K562 (cell line): ENCODE data around the gene SERINC3. TPM values are rescaled to one million over a fixed set of nuclear protein-coding genes. Genes with fewer than 3 reads are reported as not detected.

Experiments
- ATAC-seq: fragments of 200-7000 bp; cut with Tn5 transposase; 3 replicates; pipeline ENCODE4 v1.9.1; 2020; ENCODE audit warnings: moderate library complexity
- BruUV-seq: library from RNA; stranded (reverse); fragments of 400-500 nt; replicated peaks from 2 replicates; lab custom pipeline; 2021; lab: Mats Ljungman, UMichigan
- CTCF ChIA-PET: fragments of 300-600 bp; formaldehyde crosslinking; extraction: SDS; loops from one replicate; lab custom pipeline; 2021; ENCODE audit warnings: low intra/inter-chr PET ratio; lab: Yijun Ruan, JAX
- POLR2A ChIA-PET: fragments of 300-600, 350-650 bp; sonication (Branson Sonifier 250); formaldehyde crosslinking; extraction: SDS; loops from one replicate; lab custom pipeline; 2021; ENCODE audit warnings: antibody characterized with exemption, inconsistent platforms; lab: Yijun Ruan, JAX
- DNase-seq, 4 experiments: peaks; one replicate each; pipeline versions ENCODE4 v3.0.0 to v3.0.0-alpha.2; 2011 to 2018; ENCODE audit warnings: low spot score in 3 of 4, mixed read lengths in 3 of 4; ENCODE audit errors: extremely low read depth in 1 of 4
- FAIRE-seq: peaks from 2 replicates; lab custom pipeline; 2011; peaks lifted over from hg19 to GRCh38; lab: Jason Lieb, UNC
- H2AFZ ChIP-seq: 2 replicates; pipeline ENCODE4 v1.6.0; 2011; ENCODE audit warnings: low read depth, low read length, control low read depth, inconsistent platforms
- H3K27ac ChIP-seq: fragments of 200-600 bp; 3 replicates; pipeline ENCODE4 v1.8.0; 2011; ENCODE audit warnings: low read depth, mild to moderate bottlenecking, control low read depth, inconsistent platforms, low read length, moderate library complexity, mixed read lengths; ENCODE audit errors: extremely low read depth
- H3K27me3 ChIP-seq, 2 experiments: fragments of 300-600 bp in 1 of 2; 2 replicates in 1 of 2; 3 replicates in 1 of 2; pipeline versions ENCODE4 v1.6.0 to v1.8.0; 2011; ENCODE audit warnings: inconsistent platforms in 2 of 2, low read length in 2 of 2, mild to moderate bottlenecking in 1 of 2, mixed read lengths in 1 of 2, moderate library complexity in 1 of 2; ENCODE audit not compliant: control insufficient read depth in 2 of 2, insufficient read depth in 2 of 2
- H3K36me3 ChIP-seq: fragments of 300-600 bp; 3 replicates; pipeline ENCODE4 v1.8.0; 2011; ENCODE audit warnings: mild to moderate bottlenecking, low read length, inconsistent platforms; ENCODE audit not compliant: control insufficient read depth, insufficient read depth
- H3K4me1 ChIP-seq, 2 experiments: fragments of 200-600 bp in 1 of 2; replicated peaks in 1 of 2; 2 replicates in 1 of 2; 3 replicates in 1 of 2; pipeline versions ENCODE4 v1.5.1 to v1.8.0; 2011; ENCODE audit warnings: inconsistent platforms in 2 of 2, low read length in 2 of 2, mild to moderate bottlenecking in 1 of 2, mixed read lengths in 1 of 2, moderate library complexity in 1 of 2; ENCODE audit not compliant: control insufficient read depth in 2 of 2, insufficient read depth in 2 of 2
- H3K4me2 ChIP-seq: 2 replicates; pipeline ENCODE4 v1.6.1; 2011; ENCODE audit warnings: low read length, control low read depth, inconsistent platforms, mixed read lengths; ENCODE audit not compliant: insufficient read depth
- H3K4me3 ChIP-seq: fragments of 200-600 bp; sonication (generic), shearing (Covaris generic); 2 replicates; pipeline ENCODE4 v1.5.1; 2016; ENCODE audit warnings: control low read depth, inconsistent platforms
- H3K79me2 ChIP-seq: fragments of 200-600 bp; 3 replicates; pipeline ENCODE4 v1.8.0; 2011; ENCODE audit warnings: low read length, inconsistent platforms; ENCODE audit not compliant: control insufficient read depth, insufficient read depth
- H3K9ac ChIP-seq, 2 experiments: 2 replicates each; pipeline versions ENCODE4 v1.6.0 to v1.6.1; 2011; ENCODE audit warnings: low read depth in 2 of 2, low read length in 2 of 2, control low read depth in 1 of 2, inconsistent platforms in 1 of 2, mild to moderate bottlenecking in 1 of 2, mixed read lengths in 1 of 2; ENCODE audit not compliant: insufficient read depth in 1 of 2
- H3K9me1 ChIP-seq: one replicate; pipeline ENCODE4 v1.6.0; 2011; ENCODE audit warnings: inconsistent platforms, mild to moderate bottlenecking, low read length, moderate library complexity; ENCODE audit not compliant: control insufficient read depth, insufficient read depth
- H3K9me3 ChIP-seq: replicated peaks from 2 replicates; pipeline ENCODE4 v1.5.1; 2011; ENCODE audit warnings: low read depth, low read length, inconsistent platforms; ENCODE audit not compliant: control insufficient read depth, insufficient read depth
- H4K20me1 ChIP-seq: replicated peaks from 2 replicates; pipeline ENCODE4 v1.6.1; 2011; ENCODE audit warnings: low read length, inconsistent platforms, mixed read lengths; ENCODE audit not compliant: control insufficient read depth, insufficient read depth
- ARNT ChIP-seq, 2 experiments: fragments of 450-650 bp; IDR thresholded peaks; 2 replicates each; pipeline ENCODE4 v1.6.1; 2016; ENCODE audit warnings: mild to moderate bottlenecking in 1 of 2
- ATF7 ChIP-seq: fragments of 450-650 bp; IDR thresholded peaks from 2 replicates; pipeline ENCODE4 v1.7.1; 2014; ENCODE audit warnings: mild to moderate bottlenecking, moderate library complexity
- CTBP1 ChIP-seq: fragments of 450-650 bp; IDR thresholded peaks from 2 replicates; pipeline ENCODE4 v1.6.1; 2016; ENCODE audit warnings: borderline replicate concordance
- EWSR1 ChIP-seq: fragments of 450-650 bp; IDR thresholded peaks from 2 replicates; pipeline ENCODE4 v1.6.1; 2018; ENCODE audit warnings: borderline replicate concordance, mild to moderate bottlenecking, low read depth, moderate library complexity; ENCODE audit not compliant: partially characterized antibody
- HMG20B ChIP-seq: fragments of 250-450 bp; sonication (Bioruptor Pico); IDR thresholded peaks from 2 replicates; pipeline ENCODE4 v1.5.0; 2021; ENCODE audit warnings: mild to moderate bottlenecking
- KAT8 ChIP-seq: fragments of 450-650 bp; IDR thresholded peaks from 2 replicates; pipeline ENCODE4 v1.6.1; 2016; ENCODE audit warnings: low read depth, mild to moderate bottlenecking
- KDM2B ChIP-seq: fragments of 250-450 bp; sonication (Bioruptor Pico); IDR thresholded peaks from 2 replicates; pipeline ENCODE4 v1.8.0; 2021; ENCODE audit warnings: mild to moderate bottlenecking, moderate library complexity
- LARP7 ChIP-seq: fragments of 450-650 bp; IDR thresholded peaks from 2 replicates; pipeline ENCODE4 v1.6.1; 2016
- NCOA6 ChIP-seq: fragments of 450-650 bp; IDR thresholded peaks from 2 replicates; pipeline ENCODE4 v1.6.1; 2017; ENCODE audit warnings: mild to moderate bottlenecking
- TARDBP ChIP-seq: fragments of 450-650 bp; IDR thresholded peaks from 2 replicates; pipeline ENCODE4 v1.6.1; 2016
- ZC3H11A ChIP-seq: IDR thresholded peaks from 2 replicates; pipeline ENCODE4 v1.6.1; 2012; ENCODE audit warnings: low read depth, low read length, improper control_type of control experiment
- ZNF347 ChIP-seq: fragments of 450-650 bp; formaldehyde crosslinking; IDR thresholded peaks from 2 replicates; pipeline ENCODE4 v1.4.0; 2020; ENCODE audit warnings: low read depth, mild to moderate bottlenecking, moderate library complexity
- ZNF778 ChIP-seq: fragments of 450-650 bp; formaldehyde crosslinking; IDR thresholded peaks from 2 replicates; pipeline ENCODE4 v1.4.0; 2020; ENCODE audit warnings: mild to moderate bottlenecking, moderate library complexity
- WGBS: fragments of 100-300 bp; shearing (Covaris generic); methylation state at CpG from one replicate; pipeline ENCODE4 v1.1.6; 2016; ENCODE audit warnings: low coverage, mixed read lengths; ENCODE audit not compliant: insufficient coverage; ENCODE audit errors: missing lambda C conversion rate; 5-methylcytosine and 5-hydroxymethylcytosine counted together
- in situ Hi-C: fragments of 300-500 bp; cut with MboI; formaldehyde crosslinking; loops from 4 replicates; pipeline ENCODE4 v1.15.0; 2018; ENCODE audit warnings: inconsistent platforms, mixed read lengths
- intact Hi-C: fragments of 100-400 bp; cut with micrococcal nuclease; formaldehyde crosslinking; loops from 2 replicates; pipeline ENCODE4 v1.14.2; 2022
- polyA plus RNA-seq, 8 experiments: library from polyadenylated mRNA; depleted of rRNA in 4 of 8; stranded (reverse) in 5 of 8; unstranded in 3 of 8; fragments of >200 nt; fragmentation: Nextera tagmentation in 2 of 8; fragmentation: Illumina TruSeq in 1 of 8; extraction: Ambion mirVana in 2 of 8; extraction: Trizol in 1 of 8; gene quantifications; 2 replicates each; pipeline versions ENCODE4 v1.2.1 to v1.2.3, GENCODE V29; 2011 to 2014; ENCODE audit warnings: inconsistent platforms in 1 of 8, missing spikeins in 1 of 8
- total RNA-seq, 7 experiments: library from RNA; depleted of rRNA in 6 of 7; stranded (reverse); fragments of >200 nt in 6 of 7; fragmentation: Illumina TruSeq in 2 of 7; extraction: Trizol in 2 of 7; gene quantifications; 2 replicates each; pipeline versions ENCODE4 v1.2.1 to v1.2.3, GENCODE V29; 2011 to 2021; ENCODE audit warnings: low replicate concordance in 1 of 7

The SERINC3 gene
- total and polyA plus RNA-seq, 9 of the 15 experiments (the other 6 are each of a cell fraction or from before 2014, with no cell fraction given) = 24.7 to 107 (median 48.8) TPM

DNA sequence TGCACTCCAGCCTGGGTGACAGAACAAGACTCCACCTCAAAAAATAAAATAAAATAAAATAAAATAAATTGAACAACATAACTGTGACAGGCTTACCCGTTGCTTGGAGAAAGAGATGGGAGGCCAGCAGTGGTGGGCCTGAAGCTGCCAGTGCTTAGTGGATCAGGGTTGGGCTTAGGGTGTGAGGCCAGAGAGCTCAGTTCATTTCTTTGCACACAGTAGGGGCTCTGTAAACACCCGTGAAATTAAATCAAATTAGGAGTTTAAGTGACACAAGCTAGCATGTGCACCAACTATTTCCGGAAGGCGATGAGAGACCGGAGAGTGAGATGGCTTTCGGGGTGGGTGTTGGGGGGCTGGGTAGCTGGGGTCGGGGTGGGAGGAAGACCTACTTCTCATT lies 72.0 kb downstream of the SERINC3 start:
- WGBS = 47% methylated on average over 6 of the region's 7 CpGs
- BruUV-seq = no TSS peak
- no peak overlapping the region for H2AFZ ChIP-seq
- DNase-seq (no peak), FAIRE-seq (no peak), ATAC-seq (no peak)
- H3K9me1 ChIP-seq = no peaks in the 10 kb centered on the region
- H3K4me2 ChIP-seq = no peak overlapping the region
- no peak for TF ChIP-seq EWSR1
- TF ChIP-seq HMG20B = no peak
- TF ChIP-seq LARP7 = no peak
- no peak for TF ChIP-seq KDM2B
- TF ChIP-seq ZNF778 (CRISPR knock-in tag) = no peak
- TF ChIP-seq ATF7 = no peak
- TF ChIP-seq NCOA6 = no peak
- no peak for TF ChIP-seq ZC3H11A
- no peak for TF ChIP-seq ZNF347 (CRISPR knock-in tag)
- TF ChIP-seq CTBP1 = no peak
- TF ChIP-seq KAT8 = no peak
- no peak for TF ChIP-seq ARNT (IDR thresholded peaks at IDR 0.05)
- no peak for TF ChIP-seq TARDBP
- in situ Hi-C loops (no loop called here), intact Hi-C loops (no loop called here)
- no peaks in the 10 kb centered on the region for H3K79me2 ChIP-seq
- H3K27ac ChIP-seq = no peak overlapping the region
- H3K9ac ChIP-seq = no peak overlapping the region
- peaks cover 8 to 37% of the 10 kb centered on the region in 2 experiments; a peak in 4 of 5 replicates for H3K27me3 ChIP-seq
- H3K9me3 ChIP-seq = no peaks in the 10 kb centered on the region
- POLR2A ChIA-PET = interaction anchor here (0.8 to 1.1 kb wide), 2 partner anchors 9 to 41 kb away, joined by 3 read pairs; no protein-coding TSS in a partner anchor
- peaks cover 0 to 4% of the 10 kb centered on the region in 2 experiments; a peak in 1 of 5 replicates for H3K4me1 ChIP-seq
- CTCF ChIA-PET = interaction anchor here (1.0 to 1.1 kb wide), 2 partner anchors 62 to 235 kb away, joined by 3 to 4 read pairs; no protein-coding TSS in a partner anchor
- no peaks in the 10 kb centered on the region; the same call in none of the 2 replicates for H4K20me1 ChIP-seq
- H3K36me3 ChIP-seq = no peaks in the 10 kb centered on the region
- no peak overlapping the region for H3K4me3 ChIP-seq
